RCC 7860 (cell line): Measurements from ENCODE around the gene TPST1.
"Not testable (repeated sequence)": the region's sequence is repeated elsewhere in the genome, so short reads cannot be mapped to it uniquely, and the experiment has no call there.

ENCODE experiments used
- DNase-seq: peaks from one replicate; pipeline ENCODE4 v3.0.0-alpha.2; 2015; ENCODE audit warnings: low spot score
- FAIRE-seq: peaks from 2 replicates; lab custom pipeline; 2012; peaks lifted over from hg19 to GRCh38; lab: Jason Lieb, UNC

TPST1 gene

GRCh38 chr7:66324985-66325384 is 119.9 kb downstream of the TPST1 start:
- DNase-seq, FAIRE-seq: not testable (repeated sequence)

GRCh38 chr7:66326501-66327215 is 121.5 kb downstream of the TPST1 start:
- FAIRE-seq (no peak), DNase-seq (no peak)

GRCh38 chr7:66330961-66331360 is 125.8 kb downstream of the TPST1 start:
- DNase-seq: no peak
- FAIRE-seq: no peak

- no peak for FAIRE-seq
Observed at GRCh38 chr7:66331883-66332282, 126.7 kb downstream of the TPST1 start.

GRCh38 chr7:66333443-66333842 is 128.3 kb downstream of the TPST1 start:
- FAIRE-seq (peak; percentile 79), DNase-seq (no peak)

More at GRCh38 chr7:66331883-66332282, 126.7 kb downstream of the TPST1 start:
- DNase-seq: no peak

- no peak for DNase-seq
- no peak for FAIRE-seq
Observed at GRCh38 chr7:66335318-66335717, 130.2 kb downstream of the TPST1 start.

GRCh38 chr7:66336760-66337159 is 131.6 kb downstream of the TPST1 start:
- FAIRE-seq: no peak
- no peak for DNase-seq

GRCh38 chr7:66339141-66339540 is 134.0 kb downstream of the TPST1 start:
- FAIRE-seq: no peak
- no peak for DNase-seq

GRCh38 chr7:66344166-66344565 is 139.0 kb downstream of the TPST1 start:
- DNase-seq: no peak

GRCh38 chr7:66348531-66348930 is 143.4 kb downstream of the TPST1 start:
- FAIRE-seq (no peak), DNase-seq (no peak)

More at GRCh38 chr7:66344166-66344565, 139.0 kb downstream of the TPST1 start:
- no peak for FAIRE-seq

GRCh38 chr7:66348959-66349358 is 143.8 kb downstream of the TPST1 start:
- DNase-seq (no peak), FAIRE-seq (no peak)

GRCh38 chr7:66352071-66352470 is 146.9 kb downstream of the TPST1 start:
- no peak for FAIRE-seq
- DNase-seq: peak; percentile 36

GRCh38 chr7:66353547-66353946 is 148.4 kb downstream of the TPST1 start:
- no peak for FAIRE-seq

GRCh38 chr7:66355756-66356155 is 150.6 kb downstream of the TPST1 start:
- FAIRE-seq: no peak
- DNase-seq: no peak

More at GRCh38 chr7:66353547-66353946, 148.4 kb downstream of the TPST1 start:
- no peak for DNase-seq

- DNase-seq (no peak), FAIRE-seq (no peak)
Observed at GRCh38 chr7:66356277-66356721, 151.2 kb downstream of the TPST1 start.

GRCh38 chr7:66357087-66357486 is 152.0 kb downstream of the TPST1 start:
- no peak for FAIRE-seq
- no peak for DNase-seq

GRCh38 chr7:66359656-66360211 is 154.6 kb downstream of the TPST1 start:
- FAIRE-seq (no peak), DNase-seq (no peak)

- FAIRE-seq (no peak), DNase-seq (no peak)
Observed at GRCh38 chr7:66362136-66362535, 157.0 kb downstream of the TPST1 start.

GRCh38 chr7:66363635-66364034 is 158.5 kb downstream of the TPST1 start:
- DNase-seq: no peak
- no peak for FAIRE-seq

- FAIRE-seq, DNase-seq: not testable (repeated sequence)
Observed at GRCh38 chr7:66365031-66365430, 159.9 kb downstream of the TPST1 start.

- DNase-seq (no peak), FAIRE-seq (no peak)
Observed at GRCh38 chr7:66371096-66371824, 166.1 kb downstream of the TPST1 start.
